Posterior vena cava (tissue), 2 donors: ENCODE measurements around the gene CSE1L. TPM values are rescaled to one million over a fixed set of nuclear protein-coding genes. Genes with fewer than 3 reads are reported as not detected.
"Not testable (repeated sequence)": the region's sequence is repeated elsewhere in the genome, so short reads cannot be mapped to it uniquely, and the experiment has no call there.

Experiments
- DNase-seq: peaks from one replicate; pipeline ENCODE4 v3.0.0-alpha.2; 2020; ENCODE audit warnings: low spot score
- intact Hi-C, 2 donors: fragments of 100-400 bp; cut with DNase I; formaldehyde crosslinking; loops; one replicate each; pipeline versions ENCODE4 v1.14.1 to v1.14.2; 2022 to 2023
- total RNA-seq, 2 donors: library from RNA; stranded (reverse); fragmentation: NEBNext Ultra II Directional; extraction: Animal tissue kit (Norgen Biotek cat#: 25700); gene quantifications; one replicate each; pipeline ENCODE4 v1.2.1, GENCODE V29; 2021
- donor health status: DM: yes; HTN: yes; CAD: no.
- donor health status: DM: yes; HTN: yes; CAD: no.

Gene CSE1L
- total RNA-seq, 2 donors from 2014 or later, result 37.2 to 50.4 TPM

- intact Hi-C loops, result no loop called here
- DNase-seq, result no peak
Observed at GRCh38 chr20:49110767-49111694, 64.9 kb downstream of the CSE1L start.

GRCh38 chr20:49112596-49113274 is 66.6 kb downstream of the CSE1L start:
- no peak for DNase-seq
- intact Hi-C loops, result no loop called here

DNA sequence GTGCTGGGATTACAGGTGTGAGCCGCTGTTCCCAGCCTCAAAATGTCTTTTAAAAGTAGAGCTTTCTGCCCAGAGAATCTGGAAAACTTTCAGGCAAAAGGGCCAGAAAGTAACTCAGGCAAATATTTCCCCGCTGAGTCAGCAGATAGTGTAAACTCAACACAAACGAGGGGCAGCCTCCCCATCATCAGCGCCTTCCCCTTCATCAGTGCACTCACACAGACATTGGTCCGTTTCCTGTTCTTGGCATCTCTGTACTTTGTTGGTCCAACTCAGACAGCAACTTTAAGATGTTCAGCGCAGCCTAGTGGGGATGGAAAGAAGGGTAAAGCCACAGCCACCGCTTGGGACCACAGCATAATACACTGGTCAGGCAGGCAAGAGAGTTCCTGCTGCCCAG is 69.5 kb downstream of the CSE1L start:
- DNase-seq, result no peak
- intact Hi-C loops, result no loop called here

- intact Hi-C loops, result no loop called here
- no peak for DNase-seq
Observed at GRCh38 chr20:49118307-49118706, 72.2 kb downstream of the CSE1L start.

DNA sequence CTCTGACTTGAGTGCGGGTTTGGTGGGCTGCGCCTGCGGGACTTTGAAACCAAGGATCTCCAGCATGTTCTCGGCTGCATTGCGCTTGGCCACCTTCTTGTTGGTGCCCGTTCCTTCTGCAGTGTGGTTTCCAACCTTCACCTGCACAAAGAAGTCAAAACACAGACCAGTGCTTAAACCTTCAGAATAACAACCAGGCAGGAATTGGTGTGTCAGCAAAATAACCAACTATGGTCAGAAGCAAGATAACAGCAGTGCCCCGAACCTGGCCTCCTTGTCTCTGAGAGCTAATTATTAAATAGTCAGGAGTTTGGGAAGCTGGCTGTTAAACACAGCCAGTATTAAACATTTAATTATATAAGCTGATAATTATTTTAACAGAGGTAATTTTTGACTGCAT is 73.9 kb downstream of the CSE1L start:
- intact Hi-C loops, result no loop called here
- no peak for DNase-seq

- intact Hi-C loops, result no loop called here
- DNase-seq, result no peak
Observed at GRCh38 chr20:49122920-49123319, 76.8 kb downstream of the CSE1L start.

DNA sequence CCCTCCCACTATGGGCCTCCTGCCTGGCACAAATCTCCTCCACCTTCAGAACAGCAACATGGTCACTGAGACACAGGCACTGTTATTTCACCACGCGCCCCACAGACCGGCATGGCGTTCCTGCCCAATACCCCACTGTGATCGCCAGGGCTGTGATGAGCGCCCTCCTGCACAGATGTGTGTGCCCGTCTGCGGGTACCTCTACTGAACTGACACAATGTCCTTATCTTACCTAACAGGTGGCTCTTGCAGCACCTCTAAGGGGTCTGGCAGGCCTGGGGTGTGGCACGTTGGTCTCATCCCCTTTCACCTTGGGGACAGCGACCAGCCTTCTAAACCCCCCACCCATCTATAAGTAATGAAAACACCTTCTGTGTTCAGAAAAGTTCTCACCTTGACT is 77.9 kb downstream of the CSE1L start:
- no peak for DNase-seq
- intact Hi-C loops, result no loop called here

DNA sequence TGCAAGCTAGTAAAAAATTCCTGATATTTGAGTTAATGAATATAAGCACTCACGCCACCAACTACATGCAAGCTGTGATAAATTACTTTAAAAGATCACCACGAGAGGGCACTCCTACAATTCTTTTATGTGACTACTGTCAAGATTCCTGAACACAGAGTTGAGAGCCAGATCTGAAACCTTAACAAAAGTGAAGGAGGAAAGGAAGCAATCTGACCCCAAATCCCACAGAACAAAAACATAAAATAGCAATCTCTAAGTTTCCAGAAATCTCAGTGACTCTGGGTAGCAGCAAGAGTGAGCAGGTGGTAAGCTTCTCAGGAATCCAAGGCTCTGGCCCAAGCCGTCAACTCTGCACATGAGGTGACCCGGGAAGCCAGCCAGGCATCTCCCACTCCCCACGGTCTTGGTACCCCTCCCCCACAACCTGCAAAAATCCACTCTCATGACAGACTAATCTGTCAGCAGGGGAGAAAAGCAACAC is 86.9 kb downstream of the CSE1L start:
- no peak for DNase-seq
- intact Hi-C loops, result loop anchor here (5.0 to 10.0 kb wide), 3 partner anchors 52 to 84 kb away; partner anchors contain the start of genes DDX27 (in 2 of the 2) and STAU1 (in 1 of the 2)

DNA sequence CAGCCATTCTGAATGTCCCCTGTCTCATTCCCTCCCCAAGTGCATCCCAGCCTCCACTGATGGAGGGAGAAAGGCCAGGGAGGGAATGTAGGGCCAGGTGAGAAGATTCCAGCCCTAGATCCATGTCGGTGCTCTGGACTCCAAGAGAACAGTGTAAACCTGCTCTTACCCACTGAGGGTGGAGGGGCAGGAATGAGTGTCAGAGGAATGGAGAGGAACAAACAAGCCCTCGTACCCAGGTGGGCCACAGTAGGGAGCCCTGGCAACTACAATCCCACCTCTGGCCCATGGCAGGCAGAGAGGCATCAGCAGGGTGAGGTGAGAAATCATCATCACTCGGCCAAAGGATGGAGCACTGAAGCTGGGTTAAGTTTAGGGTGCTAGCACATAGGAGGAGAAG is 87.5 kb downstream of the CSE1L start:
- DNase-seq, result no peak
- intact Hi-C loops, result loop anchor here (5.0 to 10.0 kb wide), 3 partner anchors 51 to 84 kb away; partner anchors contain the start of genes DDX27 (in 2 of the 2) and STAU1 (in 1 of the 2)

DNA sequence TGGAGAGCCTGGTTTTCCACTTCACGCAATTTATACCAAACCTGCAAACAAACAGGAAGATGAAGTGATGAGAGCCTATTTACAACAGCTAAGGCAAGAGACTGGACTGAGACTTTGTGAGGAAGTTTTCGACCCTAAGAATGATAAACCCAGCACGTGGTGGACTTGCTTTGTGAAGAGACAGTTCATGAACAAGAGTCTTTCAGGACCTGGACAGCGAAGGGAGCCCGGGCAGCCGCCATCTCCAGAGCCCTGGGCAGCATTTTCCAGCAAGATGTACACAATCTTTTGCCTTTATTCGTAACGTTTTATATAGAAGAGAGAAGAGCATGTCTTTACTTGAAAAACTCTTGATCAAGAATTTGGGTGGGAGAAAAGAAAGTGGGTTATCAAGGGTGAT is 88.7 kb downstream of the CSE1L start:
- intact Hi-C loops, result loop anchor here (5.0 to 10.0 kb wide), 3 partner anchors 50 to 83 kb away; partner anchors contain the start of genes DDX27 (in 2 of the 2) and STAU1 (in 1 of the 2)
- DNase-seq, result not testable (repeated sequence)

DNA sequence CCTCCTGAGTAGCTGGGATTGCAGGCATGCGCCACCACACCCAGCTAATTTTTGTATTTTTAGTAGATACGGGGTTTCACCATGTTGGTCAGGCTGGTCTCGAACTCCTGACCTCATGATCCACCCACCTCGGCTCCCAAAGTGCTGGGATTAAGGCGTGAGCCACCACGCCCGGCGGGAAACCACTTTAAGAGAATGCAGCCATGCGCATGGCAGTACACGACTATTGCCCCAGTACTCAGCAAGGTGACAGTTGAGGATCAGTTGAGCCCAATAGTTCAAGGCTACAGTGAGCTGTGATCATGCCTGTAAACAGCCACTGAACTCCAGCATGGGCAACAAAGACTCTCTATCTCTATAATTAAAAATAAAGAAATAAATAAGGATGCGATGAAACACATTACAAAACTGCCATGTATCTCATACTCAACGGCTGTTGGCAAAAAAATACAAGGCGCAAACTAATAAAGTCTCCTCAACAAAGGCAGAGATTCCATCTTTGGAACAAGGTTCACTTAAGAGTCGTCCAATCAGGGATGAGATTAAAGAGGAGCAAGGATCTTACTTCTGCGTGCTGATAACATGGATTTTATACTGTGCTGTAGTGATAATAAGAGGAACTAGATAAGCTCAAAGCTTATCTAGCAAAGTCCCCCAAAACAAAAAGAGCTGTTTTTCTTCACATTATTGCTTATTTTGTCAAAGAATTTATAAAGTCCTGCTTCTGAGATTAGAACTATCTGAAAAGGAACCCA is 90.9 kb downstream of the CSE1L start:
- intact Hi-C loops, result loop anchor here (10.0 kb wide), 2 partner anchors 48 to 78 kb away; partner anchors contain the start of genes DDX27 (in 1 of the 2) and STAU1 (in 1 of the 2)
- no peak for DNase-seq

DNA sequence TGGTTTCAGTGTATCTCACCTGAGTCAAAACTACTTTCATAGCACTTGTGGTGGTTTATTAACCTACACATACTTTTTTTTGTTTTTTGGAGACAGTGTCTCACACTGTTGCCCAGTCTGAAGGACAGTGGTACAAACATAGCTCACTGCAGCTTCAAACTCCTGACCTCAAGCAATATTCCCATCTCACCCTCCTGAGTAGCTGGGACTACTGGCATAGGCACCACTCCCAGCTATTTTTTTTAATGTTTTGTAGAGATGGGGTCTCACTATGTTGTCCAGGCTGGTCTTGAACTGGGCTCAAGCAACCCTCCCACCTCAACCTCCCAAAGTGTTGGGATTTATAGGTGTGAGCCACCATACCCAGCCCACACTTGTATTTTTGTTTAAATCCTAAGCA is 92.3 kb downstream of the CSE1L start:
- no peak for DNase-seq
- intact Hi-C loops, result loop anchor here (10.0 kb wide), 2 partner anchors 46 to 76 kb away; partner anchors contain the start of genes DDX27 (in 1 of the 2) and STAU1 (in 1 of the 2)

DNA sequence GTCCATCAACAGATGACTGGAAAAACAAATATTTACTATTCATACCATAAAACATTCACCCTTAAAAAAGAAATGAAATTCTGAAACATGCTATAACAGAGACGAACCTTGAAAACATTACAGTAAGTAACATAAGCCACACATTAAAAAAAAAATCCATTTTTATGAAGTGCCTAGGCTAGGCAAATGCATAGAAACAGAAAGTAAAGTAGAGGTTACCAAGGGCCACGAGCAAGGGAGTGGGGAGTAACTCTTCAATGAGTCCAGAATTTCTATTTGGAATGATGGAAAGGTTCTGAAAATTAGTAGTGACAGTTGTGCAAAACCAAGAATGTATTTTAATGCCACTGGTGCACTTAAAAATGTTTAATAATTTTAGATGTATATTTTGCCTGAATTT is 94.3 kb downstream of the CSE1L start:
- intact Hi-C loops, result no loop called here
- no peak for DNase-seq

GRCh38 chr20:49140834-49141233 is 94.7 kb downstream of the CSE1L start:
- no peak for DNase-seq
- intact Hi-C loops, result no loop called here

Other genes with a start within 250 kb of the CSE1L start
- 10 to 100 TPM; 16.9 to 22.0 TPM for gene PREX1, start 218.3 kb upstream of the CSE1L start, total RNA-seq
- gene ARFGEF2, start 124.6 kb upstream of the CSE1L start, total RNA-seq, result 10 to 100 TPM; 23.2 to 27.5 TPM
- 10 to 100 TPM; 67.1 to 77.4 TPM for gene STAU1, start 142.0 kb downstream of the CSE1L start, total RNA-seq
- 10 to 100 TPM; 17.7 to 20.1 TPM for gene DDX27, start 173.1 kb downstream of the CSE1L start, total RNA-seq
- 10 to 100 TPM; 40.0 to 52.6 TPM for gene ZNFX1, start 231.7 kb downstream of the CSE1L start, total RNA-seq